B cell (primary cell): ENCODE measurements around the gene CFAP61.

Source experiments
- EZH2 ChIP-seq: IDR thresholded peaks from 2 replicates; pipeline ENCODE4 v1.6.1; 2012; ENCODE audit warnings: borderline replicate concordance, low read depth, mild to moderate bottlenecking, moderate library complexity, low read length; ENCODE audit not compliant: insufficient read depth, poor library complexity, severe bottlenecking
- TF ChIP-seq, protein P1 (sequence below): fragments of 200-600 bp; IDR thresholded peaks from one replicate; pipeline ENCODE4 v1.8.0; 2022; ENCODE audit warnings: antibody characterized with exemption, mild to moderate bottlenecking

DNA sequence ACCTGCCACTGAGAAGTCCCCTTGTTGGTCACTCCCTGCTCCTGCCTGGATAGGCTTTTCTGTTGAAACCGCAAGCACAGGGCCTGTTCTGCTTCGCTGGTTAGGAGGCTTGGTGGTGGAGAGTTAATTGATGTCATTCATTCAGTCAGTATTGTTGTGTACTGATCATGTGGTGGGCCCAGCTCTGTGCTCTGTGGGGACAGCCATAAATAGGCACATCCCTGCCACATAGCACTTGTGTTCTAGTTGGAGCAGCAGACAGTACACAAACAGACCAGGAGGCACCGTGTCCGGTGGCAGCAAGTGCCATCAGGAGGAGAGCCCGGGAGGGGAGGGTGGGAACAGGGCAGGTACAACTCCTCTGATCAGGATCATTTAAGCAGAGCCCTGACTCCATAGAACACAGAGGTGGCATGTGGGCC lies 160.4 kb downstream of the CFAP61 start:
- TF ChIP-seq, protein P1, sequence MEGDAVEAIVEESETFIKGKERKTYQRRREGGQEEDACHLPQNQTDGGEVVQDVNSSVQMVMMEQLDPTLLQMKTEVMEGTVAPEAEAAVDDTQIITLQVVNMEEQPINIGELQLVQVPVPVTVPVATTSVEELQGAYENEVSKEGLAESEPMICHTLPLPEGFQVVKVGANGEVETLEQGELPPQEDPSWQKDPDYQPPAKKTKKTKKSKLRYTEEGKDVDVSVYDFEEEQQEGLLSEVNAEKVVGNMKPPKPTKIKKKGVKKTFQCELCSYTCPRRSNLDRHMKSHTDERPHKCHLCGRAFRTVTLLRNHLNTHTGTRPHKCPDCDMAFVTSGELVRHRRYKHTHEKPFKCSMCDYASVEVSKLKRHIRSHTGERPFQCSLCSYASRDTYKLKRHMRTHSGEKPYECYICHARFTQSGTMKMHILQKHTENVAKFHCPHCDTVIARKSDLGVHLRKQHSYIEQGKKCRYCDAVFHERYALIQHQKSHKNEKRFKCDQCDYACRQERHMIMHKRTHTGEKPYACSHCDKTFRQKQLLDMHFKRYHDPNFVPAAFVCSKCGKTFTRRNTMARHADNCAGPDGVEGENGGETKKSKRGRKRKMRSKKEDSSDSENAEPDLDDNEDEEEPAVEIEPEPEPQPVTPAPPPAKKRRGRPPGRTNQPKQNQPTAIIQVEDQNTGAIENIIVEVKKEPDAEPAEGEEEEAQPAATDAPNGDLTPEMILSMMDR, result no peak
- TF ChIP-seq EZH2, result no peak
